Measurements from ENCODE around the gene LRP1B.

Gene LRP1B

DNA sequence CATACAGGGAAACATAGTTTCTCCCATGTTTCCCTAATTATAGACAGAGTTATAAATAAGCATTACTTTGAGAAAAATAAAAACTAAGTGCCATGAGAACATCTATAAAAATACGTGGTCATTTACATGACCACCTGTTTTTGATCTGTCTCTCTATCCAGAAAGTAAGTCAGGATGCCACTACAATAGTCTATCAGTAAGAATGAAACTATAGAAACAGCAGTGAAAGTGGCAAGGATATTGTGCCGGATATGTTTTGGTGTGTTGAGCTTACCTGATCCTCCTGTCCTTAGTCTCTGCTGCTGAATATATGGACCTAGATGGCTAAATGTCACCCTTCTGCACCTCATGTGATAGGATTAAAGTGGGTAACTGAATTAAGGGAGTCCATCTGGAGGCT is 512.4 kb downstream of the LRP1B start:
- TF ChIP-seq, protein P1, sequence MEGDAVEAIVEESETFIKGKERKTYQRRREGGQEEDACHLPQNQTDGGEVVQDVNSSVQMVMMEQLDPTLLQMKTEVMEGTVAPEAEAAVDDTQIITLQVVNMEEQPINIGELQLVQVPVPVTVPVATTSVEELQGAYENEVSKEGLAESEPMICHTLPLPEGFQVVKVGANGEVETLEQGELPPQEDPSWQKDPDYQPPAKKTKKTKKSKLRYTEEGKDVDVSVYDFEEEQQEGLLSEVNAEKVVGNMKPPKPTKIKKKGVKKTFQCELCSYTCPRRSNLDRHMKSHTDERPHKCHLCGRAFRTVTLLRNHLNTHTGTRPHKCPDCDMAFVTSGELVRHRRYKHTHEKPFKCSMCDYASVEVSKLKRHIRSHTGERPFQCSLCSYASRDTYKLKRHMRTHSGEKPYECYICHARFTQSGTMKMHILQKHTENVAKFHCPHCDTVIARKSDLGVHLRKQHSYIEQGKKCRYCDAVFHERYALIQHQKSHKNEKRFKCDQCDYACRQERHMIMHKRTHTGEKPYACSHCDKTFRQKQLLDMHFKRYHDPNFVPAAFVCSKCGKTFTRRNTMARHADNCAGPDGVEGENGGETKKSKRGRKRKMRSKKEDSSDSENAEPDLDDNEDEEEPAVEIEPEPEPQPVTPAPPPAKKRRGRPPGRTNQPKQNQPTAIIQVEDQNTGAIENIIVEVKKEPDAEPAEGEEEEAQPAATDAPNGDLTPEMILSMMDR (IDR thresholded peaks at IDR 0.05; ENCODE audit: low read depth, low read length) = no peak
- no peak for DNase-seq (ENCODE audit: extremely low read depth, low read depth)

DNA sequence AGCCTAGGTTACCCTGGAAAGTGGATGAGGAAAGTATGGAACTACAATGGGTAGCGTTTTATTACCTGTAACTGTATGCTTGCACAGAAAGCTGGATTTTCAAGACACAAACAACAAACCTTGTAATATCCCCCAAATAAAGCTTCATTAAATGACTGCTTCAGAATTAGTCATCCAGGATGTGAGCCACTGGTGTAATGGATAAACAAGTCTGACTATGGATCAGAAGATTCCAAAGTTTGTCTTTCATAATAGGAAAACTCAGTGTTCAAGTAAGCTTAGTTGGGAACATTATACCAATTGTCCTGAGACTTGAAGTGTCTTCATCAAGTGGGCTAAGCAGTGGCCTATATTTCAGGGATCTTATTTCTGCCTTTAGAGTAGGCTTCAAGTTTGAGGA is 518.8 kb downstream of the LRP1B start:
- no peak for DNase-seq (ENCODE audit: extremely low read depth, low read depth)
- TF ChIP-seq, protein P1 (IDR thresholded peaks at IDR 0.05; ENCODE audit: low read depth, low read length) = no peak

DNA sequence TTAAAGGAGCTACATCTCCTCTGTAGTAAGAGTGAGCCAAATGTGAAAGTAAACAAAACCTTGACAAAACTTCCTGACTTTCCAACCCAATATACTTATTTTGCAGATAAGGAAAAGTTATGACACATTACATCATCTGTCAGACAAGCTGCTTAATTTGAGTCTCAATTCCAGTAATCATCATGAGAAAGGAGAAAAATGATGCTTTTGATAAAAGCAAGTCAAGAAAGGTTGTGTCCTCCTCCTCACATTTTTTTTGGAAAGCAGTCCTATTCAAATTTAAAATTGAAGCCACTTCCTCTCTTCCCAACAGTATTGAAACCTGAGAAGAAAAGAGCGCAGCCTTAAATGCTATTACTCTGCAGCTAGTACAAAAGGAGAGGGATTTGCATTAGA is 519.6 kb downstream of the LRP1B start:
- TF ChIP-seq, protein P1 (IDR thresholded peaks at IDR 0.05; ENCODE audit: low read depth, low read length) = no peak
- DNase-seq (ENCODE audit: extremely low read depth, low read depth) = no peak

DNA sequence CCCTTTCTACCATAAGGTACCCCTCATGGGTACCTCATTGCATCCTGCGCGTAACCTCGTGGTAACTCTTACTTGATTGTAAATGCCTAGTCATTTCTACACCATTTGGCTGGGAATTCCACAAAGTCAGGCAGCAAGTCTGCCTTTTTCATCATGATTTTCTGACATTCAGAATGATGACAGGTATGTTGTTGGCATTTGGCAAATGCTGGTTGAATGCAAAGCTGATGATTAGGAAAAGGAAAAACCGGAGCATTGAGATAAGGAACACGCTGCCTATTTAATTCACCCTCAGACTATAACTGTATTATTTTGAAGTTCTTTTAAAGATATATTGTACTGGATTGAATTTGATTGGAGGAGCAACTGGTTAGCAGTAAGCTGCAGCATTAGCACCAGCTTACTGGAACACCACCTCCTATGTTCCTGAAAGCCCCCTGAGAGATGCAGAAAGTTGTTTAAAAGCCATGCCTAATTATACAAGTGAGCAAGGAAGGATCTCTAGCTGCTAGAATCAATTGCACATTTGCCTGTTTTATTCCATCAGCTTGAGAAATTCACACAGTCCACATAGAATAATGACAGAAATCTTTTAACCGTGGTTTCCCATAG is 520.1 kb downstream of the LRP1B start:
- TF ChIP-seq, protein P1 (IDR thresholded peaks at IDR 0.05; ENCODE audit: low read depth, low read length) = no peak
- DNase-seq (ENCODE audit: extremely low read depth, low read depth) = no peak

DNA sequence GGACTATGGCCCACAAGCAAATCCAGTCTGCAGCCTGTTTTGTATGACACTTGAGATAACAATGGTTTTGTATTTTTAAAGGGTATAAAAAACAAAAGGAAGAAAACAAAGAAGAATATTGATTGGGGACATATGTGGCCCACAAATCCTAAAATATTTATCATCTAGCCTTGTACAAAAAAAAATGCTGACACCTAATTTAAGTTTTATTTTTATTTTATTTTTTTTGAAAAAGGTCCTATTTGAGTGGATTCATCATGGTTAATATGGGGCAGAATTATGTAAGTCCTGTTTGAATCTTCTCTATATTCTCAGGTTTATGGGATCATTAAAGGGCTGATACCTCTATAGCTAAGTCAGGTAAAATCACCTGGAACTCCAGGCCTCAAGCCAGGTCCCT is 525.7 kb downstream of the LRP1B start:
- DNase-seq (ENCODE audit: extremely low read depth, low read depth) = no peak
- TF ChIP-seq, protein P1 (IDR thresholded peaks at IDR 0.05; ENCODE audit: low read depth, low read length) = no peak

DNA sequence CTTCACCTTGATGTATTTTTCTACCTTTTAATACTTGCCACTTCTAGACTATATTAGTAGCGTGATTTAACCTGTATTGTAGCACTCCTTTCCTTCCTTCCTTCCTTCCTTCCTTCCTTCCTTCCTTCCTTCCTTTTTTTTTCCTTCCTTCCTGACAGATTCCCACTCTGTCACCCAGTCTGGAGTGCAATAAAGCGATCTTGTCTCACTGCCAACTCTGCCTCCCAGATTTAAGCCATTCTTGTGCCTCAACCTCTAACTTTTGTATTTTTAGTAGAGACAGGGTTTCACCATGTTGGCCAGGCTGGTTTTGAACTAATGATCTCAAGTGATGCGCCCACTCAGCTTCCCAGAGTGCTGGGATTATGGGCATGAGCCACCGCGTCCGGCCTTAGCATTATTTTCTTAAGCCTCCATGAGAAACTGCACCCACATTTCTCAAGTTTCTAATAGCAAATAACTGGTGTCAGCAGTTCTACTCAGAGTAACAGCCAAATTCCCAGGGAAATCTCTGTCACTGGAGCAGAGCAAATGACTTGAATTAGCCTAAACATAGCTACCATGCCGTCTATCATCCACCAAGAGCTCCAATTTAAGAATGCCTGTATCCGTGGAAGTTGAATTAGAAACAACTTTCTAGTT is 529.2 kb downstream of the LRP1B start:
- DNase-seq (ENCODE audit: extremely low read depth, low read depth) = no peak
- TF ChIP-seq, protein P1 (IDR thresholded peaks at IDR 0.05; ENCODE audit: low read depth, low read length) = no peak

DNA sequence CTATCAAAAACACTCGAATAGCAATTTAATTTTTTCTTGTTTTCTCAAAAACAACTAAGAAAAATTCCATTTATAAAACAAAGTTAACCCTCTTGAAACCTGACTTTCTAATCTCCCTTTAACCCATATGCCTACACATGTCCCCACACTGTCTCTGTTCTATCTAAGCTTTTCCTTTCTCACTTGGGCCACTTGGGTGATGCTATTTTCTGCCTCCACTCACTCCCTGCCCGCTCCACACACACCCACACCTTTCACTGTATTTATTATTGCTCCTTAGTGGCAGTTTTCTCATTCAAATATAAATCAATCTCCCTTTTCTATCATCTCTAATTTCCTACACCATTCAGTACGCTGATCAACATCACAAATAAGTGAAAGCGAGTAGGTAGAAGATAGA is 531.1 kb downstream of the LRP1B start:
- TF ChIP-seq, protein P1 (IDR thresholded peaks at IDR 0.05; ENCODE audit: low read depth, low read length) = no peak
- DNase-seq (ENCODE audit: extremely low read depth, low read depth) = no peak

Data from AG09319 (cell line).